Measurements from ENCODE around the gene ZSCAN32. TPM values are rescaled to one million over a fixed set of nuclear protein-coding genes. Genes with fewer than 3 reads are reported as not detected.

The ZSCAN32 gene
- total RNA-seq, 1 experiment from 2014 or later: 16.6 TPM

- ChIA-PET POLR2A (no interaction called here), CTCF (no interaction called here)
- Mint-ChIP-seq H3K9me3 (ENCODE audit: unreplicated experiment) (no peaks in the 10 kb centered on the region), H3K4me3 (ENCODE audit: unreplicated experiment) (no peak overlapping the region), H3K27ac (ENCODE audit: unreplicated experiment) (no peak overlapping the region), H3K27me3 (ENCODE audit: insufficient read depth, unreplicated experiment) (peaks cover 5% of the 10 kb centered on the region), H3K4me1 (ENCODE audit: low read depth, unreplicated experiment) (no peaks in the 10 kb centered on the region), H3K36me3 (ENCODE audit: insufficient read depth, unreplicated experiment) (no peaks in the 10 kb centered on the region)
- Histone ChIP-seq H3K27me3 (replicated peaks; ENCODE audit: control insufficient read depth, insufficient read depth, low read length) (no peaks in the 10 kb centered on the region), H3K4me3 (ENCODE audit: low read depth, low read length) (no peak overlapping the region), H3K9me3 (no peaks in the 10 kb centered on the region), H3K36me3 (ENCODE audit: control insufficient read depth, insufficient read depth, low read length) (no peaks in the 10 kb centered on the region), H3K4me1 (no peaks in the 10 kb centered on the region)
- DNase-seq: no peak
- TF ChIP-seq CTCF (IDR thresholded peaks at IDR 0.05; ENCODE audit: insufficient read depth in 1 of 2, low read depth in 1 of 2, low read length in 1 of 2, severe bottlenecking in 1 of 2, unreplicated experiment in 1 of 2): no peak
- intact Hi-C loops (cut with micrococcal nuclease; ENCODE audit: unreplicated experiment): no loop called here
- BruUV-seq (replicated peaks): no TSS peak
Measured at GRCh38 chr16:3356118-3356517, 44.7 kb downstream of the ZSCAN32 start.

- Histone ChIP-seq H3K27me3 (replicated peaks; ENCODE audit: control insufficient read depth, insufficient read depth, low read length) (no peaks in the 10 kb centered on the region), H3K4me1 (no peaks in the 10 kb centered on the region), H3K36me3 (ENCODE audit: control insufficient read depth, insufficient read depth, low read length) (no peaks in the 10 kb centered on the region), H3K9me3 (no peaks in the 10 kb centered on the region), H3K4me3 (ENCODE audit: low read depth, low read length) (no peak within 1 kb of the TSS)
- ChIA-PET CTCF (no interaction called here), POLR2A (no interaction called here)
- no peak within 1 kb of the TSS for H3K4me3 Mint-ChIP-seq (ENCODE audit: unreplicated experiment)
- H3K36me3 Mint-ChIP-seq (ENCODE audit: insufficient read depth, unreplicated experiment): no peaks in the 10 kb centered on the region
- no peak for TF ChIP-seq CTCF (IDR thresholded peaks at IDR 0.05; ENCODE audit: insufficient read depth in 1 of 2, low read depth in 1 of 2, low read length in 1 of 2, severe bottlenecking in 1 of 2, unreplicated experiment in 1 of 2)
- intact Hi-C loops (cut with micrococcal nuclease; ENCODE audit: unreplicated experiment): no loop called here
- H3K27ac Mint-ChIP-seq (ENCODE audit: unreplicated experiment): no peak within 1 kb of the TSS
- H3K4me1 Mint-ChIP-seq (ENCODE audit: low read depth, unreplicated experiment): no peaks in the 10 kb centered on the region
- no TSS peak for BruUV-seq (replicated peaks)
- no peaks in the 10 kb centered on the region for H3K9me3 Mint-ChIP-seq (ENCODE audit: unreplicated experiment)
- H3K27me3 Mint-ChIP-seq (ENCODE audit: insufficient read depth, unreplicated experiment): peaks cover 5% of the 10 kb centered on the region
- no peak for DNase-seq
Measured at GRCh38 chr16:3355589-3355988, 45.2 kb downstream of the ZSCAN32 start, which contains the start of gene OR2C1. OR2C1 (plus strand) TSS chr16:3355889; CDS start chr16:3355941, 52 bp downstream.

GRCh38 chr16:3349175-3349574 is 51.6 kb downstream of the ZSCAN32 start:
- no peaks in the 10 kb centered on the region for H3K9me3 ChIP-seq
- CTCF ChIA-PET: no interaction called here
- DNase-seq: no peak
- H3K4me3 Mint-ChIP-seq (ENCODE audit: unreplicated experiment): no peak overlapping the region
- H3K4me1 ChIP-seq: no peaks in the 10 kb centered on the region
- no peak overlapping the region for H3K27ac Mint-ChIP-seq (ENCODE audit: unreplicated experiment)
- H3K27me3 Mint-ChIP-seq (ENCODE audit: insufficient read depth, unreplicated experiment): peaks cover 4% of the 10 kb centered on the region
- intact Hi-C loops (cut with micrococcal nuclease; ENCODE audit: unreplicated experiment): no loop called here
- no peaks in the 10 kb centered on the region for H3K27me3 ChIP-seq (replicated peaks; ENCODE audit: control insufficient read depth, insufficient read depth, low read length)
- no peaks in the 10 kb centered on the region for H3K36me3 ChIP-seq (ENCODE audit: control insufficient read depth, insufficient read depth, low read length)
- no TSS peak for BruUV-seq (replicated peaks)
- peaks cover 11% of the 10 kb centered on the region for H3K9me3 Mint-ChIP-seq (ENCODE audit: unreplicated experiment)
- peaks cover 5% of the 10 kb centered on the region for H3K36me3 Mint-ChIP-seq (ENCODE audit: insufficient read depth, unreplicated experiment)
- no peak overlapping the region for H3K4me3 ChIP-seq (ENCODE audit: low read depth, low read length)
- no peak for TF ChIP-seq CTCF (IDR thresholded peaks at IDR 0.05; ENCODE audit: insufficient read depth in 1 of 2, low read depth in 1 of 2, low read length in 1 of 2, severe bottlenecking in 1 of 2, unreplicated experiment in 1 of 2)
- H3K4me1 Mint-ChIP-seq (ENCODE audit: low read depth, unreplicated experiment): no peaks in the 10 kb centered on the region
- POLR2A ChIA-PET: no interaction called here

Data from Caco-2 (cell line).